Loucy (cell line): Measurements from ENCODE around the gene DNAH11.

Experiments
- EZH2phosphoT487 ChIP-seq: fragments of 200-600 bp; IDR thresholded peaks from 2 replicates; pipeline ENCODE4 v1.6.1; 2018; ENCODE audit warnings: antibody characterized with exemption, mild to moderate bottlenecking, moderate library complexity, borderline replicate concordance
- TF ChIP-seq, protein P1 (sequence below): fragments of 200-600 bp; sonication (generic); conservative IDR thresholded peaks from 2 replicates; pipeline ENCODE4 v1.5.1; 2014; ENCODE audit warnings: mild to moderate bottlenecking, antibody characterized with exemption, low read length

DNA sequence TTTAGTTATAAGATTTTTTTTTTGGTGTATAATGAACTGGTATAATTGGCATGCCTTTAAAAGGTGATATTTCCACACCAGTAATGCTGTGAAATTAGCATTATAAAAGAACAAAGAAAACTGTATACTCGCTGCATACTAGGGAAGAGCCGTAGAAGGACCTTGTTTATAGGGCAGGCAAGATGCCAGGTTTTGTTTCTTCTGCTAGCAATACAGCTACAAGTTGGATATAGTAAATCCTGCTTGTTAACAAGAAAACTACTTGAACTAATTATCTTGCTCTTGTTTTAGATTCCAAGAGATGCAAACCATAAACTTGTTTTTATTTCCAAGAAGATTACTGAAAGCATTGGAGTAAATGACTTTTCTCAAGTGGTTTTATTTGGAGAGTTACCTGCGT, 1.9 kb downstream of the DNAH11 start:
- TF ChIP-seq, protein P1, sequence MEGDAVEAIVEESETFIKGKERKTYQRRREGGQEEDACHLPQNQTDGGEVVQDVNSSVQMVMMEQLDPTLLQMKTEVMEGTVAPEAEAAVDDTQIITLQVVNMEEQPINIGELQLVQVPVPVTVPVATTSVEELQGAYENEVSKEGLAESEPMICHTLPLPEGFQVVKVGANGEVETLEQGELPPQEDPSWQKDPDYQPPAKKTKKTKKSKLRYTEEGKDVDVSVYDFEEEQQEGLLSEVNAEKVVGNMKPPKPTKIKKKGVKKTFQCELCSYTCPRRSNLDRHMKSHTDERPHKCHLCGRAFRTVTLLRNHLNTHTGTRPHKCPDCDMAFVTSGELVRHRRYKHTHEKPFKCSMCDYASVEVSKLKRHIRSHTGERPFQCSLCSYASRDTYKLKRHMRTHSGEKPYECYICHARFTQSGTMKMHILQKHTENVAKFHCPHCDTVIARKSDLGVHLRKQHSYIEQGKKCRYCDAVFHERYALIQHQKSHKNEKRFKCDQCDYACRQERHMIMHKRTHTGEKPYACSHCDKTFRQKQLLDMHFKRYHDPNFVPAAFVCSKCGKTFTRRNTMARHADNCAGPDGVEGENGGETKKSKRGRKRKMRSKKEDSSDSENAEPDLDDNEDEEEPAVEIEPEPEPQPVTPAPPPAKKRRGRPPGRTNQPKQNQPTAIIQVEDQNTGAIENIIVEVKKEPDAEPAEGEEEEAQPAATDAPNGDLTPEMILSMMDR = no peak
- TF ChIP-seq EZH2phosphoT487 = no peak
